Measurements from ENCODE around the gene CYP26C1. TPM values are rescaled to one million over a fixed set of nuclear protein-coding genes. Genes with fewer than 3 reads are reported as not detected.

The CYP26C1 gene
- total RNA-seq, 2 experiments from 2014 or later = not detected

DNA sequence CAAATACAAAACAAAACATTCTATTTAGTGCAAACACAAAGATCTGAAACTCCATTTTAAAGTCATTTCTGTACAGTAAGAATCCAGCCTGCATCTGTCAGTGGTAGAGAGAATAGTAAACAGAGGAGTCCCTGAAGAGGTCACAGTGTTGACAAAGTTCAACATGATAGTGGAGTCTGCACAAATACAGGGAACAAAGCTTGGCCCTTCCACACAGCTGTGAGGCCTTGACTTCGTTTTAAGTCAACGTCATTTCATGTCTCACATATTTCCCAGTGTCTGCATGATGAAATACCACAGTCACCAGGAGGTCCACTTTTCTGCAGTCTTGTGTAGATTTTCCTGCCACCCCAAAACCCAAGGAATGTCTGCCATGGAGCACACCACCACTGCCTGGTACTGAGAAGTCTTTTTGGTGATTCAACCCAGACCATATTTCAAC, 46.1 kb downstream of the CYP26C1 start:
- Mint-ChIP-seq H3K4me3 (no peak overlapping the region), H3K27me3 (peaks cover 2% of the 10 kb centered on the region), H3K4me1 (ENCODE audit: low read depth) (no peaks in the 10 kb centered on the region), H3K27ac (no peak overlapping the region), H3K36me3 (peaks cover 2% of the 10 kb centered on the region), H3K9me3 (peaks cover 6% of the 10 kb centered on the region)
- DNase-seq = no peak
- POLR2A ChIA-PET = no interaction called here
- intact Hi-C loops (cut with micrococcal nuclease) = no loop called here
- CTCF ChIA-PET = interaction anchor here (1.0 to 1.3 kb wide), 2 partner anchors 9 to 20 kb away, joined by 3 to 8 read pairs; no protein-coding TSS in a partner anchor

DNA sequence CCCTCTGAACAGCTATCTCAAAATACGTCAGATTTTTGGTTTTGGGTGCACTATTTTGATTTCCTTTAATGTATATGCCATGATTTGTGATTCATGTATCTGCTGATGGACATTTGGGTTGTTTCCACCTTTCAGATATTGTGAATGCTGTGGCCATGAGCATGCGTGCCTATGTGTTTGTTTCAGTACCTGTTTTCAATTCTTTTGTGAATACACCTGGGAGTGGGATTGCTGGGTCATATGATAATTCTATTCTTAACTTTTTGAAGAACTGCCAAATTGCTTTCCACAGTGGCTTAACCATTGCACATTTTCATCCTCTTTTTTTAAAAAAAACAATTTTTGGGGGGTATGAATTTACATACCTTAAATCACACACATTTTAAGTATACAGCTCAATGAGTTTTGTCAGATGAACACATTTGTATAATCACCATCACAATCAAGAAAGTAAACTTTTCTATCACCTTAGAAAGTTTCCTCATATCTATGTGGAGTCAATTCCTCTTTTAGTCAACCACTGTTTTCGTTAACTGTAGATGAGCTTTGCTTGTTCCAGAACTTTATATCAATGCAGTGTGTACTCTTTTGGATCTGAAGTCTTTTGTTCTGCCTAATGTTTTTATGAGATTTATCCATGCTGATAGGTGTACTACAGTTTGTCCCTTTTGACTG, 50.0 kb downstream of the CYP26C1 start:
- ChIA-PET CTCF (no interaction called here), POLR2A (no interaction called here)
- Mint-ChIP-seq H3K27me3 (peaks cover 5% of the 10 kb centered on the region), H3K27ac (no peak overlapping the region), H3K9me3 (no peaks in the 10 kb centered on the region), H3K4me1 (ENCODE audit: low read depth) (peaks cover 4% of the 10 kb centered on the region), H3K36me3 (no peaks in the 10 kb centered on the region), H3K4me3 (no peak overlapping the region)
- no peak for DNase-seq
- intact Hi-C loops (cut with micrococcal nuclease) = no loop called here

DNA sequence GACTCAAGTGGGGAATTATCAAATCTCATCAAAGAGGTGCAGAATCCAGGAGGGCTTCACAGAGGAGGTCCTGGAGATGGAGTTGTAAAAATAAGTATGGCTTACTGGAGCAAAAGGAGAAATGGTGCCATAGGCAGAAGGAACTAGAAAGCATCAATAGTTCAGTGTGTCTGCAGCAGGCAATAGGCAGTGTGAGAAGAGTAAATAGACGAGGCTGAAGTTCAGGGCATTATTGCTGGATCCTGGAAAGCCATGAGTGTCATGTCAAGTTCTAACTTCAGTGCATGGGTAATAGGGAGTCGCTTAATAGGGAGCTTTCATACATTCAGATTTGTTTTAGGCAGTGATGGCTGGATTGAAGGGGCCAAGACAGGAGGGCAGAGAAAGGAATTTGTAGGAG, 52.4 kb downstream of the CYP26C1 start:
- Mint-ChIP-seq H3K27me3 (peaks cover 5% of the 10 kb centered on the region), H3K36me3 (no peaks in the 10 kb centered on the region), H3K27ac (no peak overlapping the region), H3K9me3 (no peaks in the 10 kb centered on the region), H3K4me1 (ENCODE audit: low read depth) (peaks cover 12% of the 10 kb centered on the region), H3K4me3 (no peak overlapping the region)
- no peak for DNase-seq
- POLR2A ChIA-PET = no interaction called here
- intact Hi-C loops (cut with micrococcal nuclease) = no loop called here
- CTCF ChIA-PET = no interaction called here

DNA sequence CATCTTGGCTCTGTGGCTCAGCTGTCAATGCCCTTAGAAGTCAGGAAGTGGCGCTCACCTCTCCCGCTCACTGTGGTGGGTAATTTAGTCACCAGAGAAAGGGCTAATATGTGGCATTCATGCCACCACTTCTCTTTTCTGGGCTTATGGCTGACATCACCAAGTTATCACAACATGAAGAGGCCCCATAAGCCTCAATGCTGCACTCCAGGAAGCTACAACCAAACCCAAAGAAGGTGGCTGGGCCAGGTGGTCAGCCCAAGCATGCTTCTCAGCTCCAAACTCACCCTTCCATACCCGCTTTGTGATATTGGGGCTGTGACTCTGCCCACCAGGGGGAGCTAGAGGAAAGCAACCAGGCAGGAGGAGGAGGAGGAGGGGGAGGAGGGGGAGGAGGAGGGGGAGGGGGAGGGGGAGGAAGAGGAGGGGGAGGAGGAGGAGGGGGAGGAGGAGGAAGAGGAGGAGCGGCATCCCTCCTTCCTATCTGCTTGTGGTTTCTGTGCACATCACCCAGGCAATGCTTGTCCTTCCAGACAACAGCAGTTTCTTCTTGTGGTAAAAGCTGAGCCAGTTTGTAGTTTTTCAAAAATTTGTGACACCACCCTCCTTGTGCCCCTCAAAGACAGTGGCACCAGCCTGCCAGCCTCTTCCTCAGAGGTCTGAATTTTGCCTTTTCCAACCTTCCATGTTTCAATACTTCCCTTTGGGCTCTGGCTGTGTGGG, 55.2 kb downstream of the CYP26C1 start:
- POLR2A ChIA-PET = interaction anchor here (0.6 kb wide), 1 partner anchor 366 kb away, joined by 3 read pairs; the partner anchor contains the start of gene MYOF
- no peak overlapping the region for H3K27ac Mint-ChIP-seq
- intact Hi-C loops (cut with micrococcal nuclease) = loop anchor here (1.0 kb wide), 2 partner anchors 173 to 236 kb away; no protein-coding TSS in a partner anchor
- CTCF ChIA-PET = interaction anchor here (0.5 to 2.9 kb wide), 33 partner anchors 9 to 395 kb away, joined by 3 to 19 read pairs (median 4); partner anchors contain the start of gene MYOF
- peaks cover 12% of the 10 kb centered on the region for H3K4me1 Mint-ChIP-seq (ENCODE audit: low read depth)
- no peaks in the 10 kb centered on the region for H3K9me3 Mint-ChIP-seq
- H3K27me3 Mint-ChIP-seq = peaks cover 5% of the 10 kb centered on the region
- no peak overlapping the region for H3K4me3 Mint-ChIP-seq
- no peaks in the 10 kb centered on the region for H3K36me3 Mint-ChIP-seq
- DNase-seq = peak; percentile 78

Other genes with a start within 250 kb of the CYP26C1 start
- 10 to 100 TPM; 10.7 to 10.8 TPM for gene EXOC6, start 212.3 kb upstream of the CYP26C1 start, total RNA-seq
- not detected for gene CYP26A1, start 13.1 kb downstream of the CYP26C1 start, total RNA-seq

All from activated CD4-positive, alpha-beta memory T cell treated with anti-CD3 and anti-CD28 coated beads for 36 hours (primary cell).